Activated CD4-positive, alpha-beta T cell treated with anti-CD3 and anti-CD28 coated beads for 36 hours (primary cell): ENCODE results near the gene AHNAK. TPM values are rescaled to one million over a fixed set of nuclear protein-coding genes. Genes with fewer than 3 reads are reported as not detected.

Experiments used
- ATAC-seq: fragments of 200-7000 bp; cut with Tn5 transposase; one replicate; pipeline ENCODE4 v1.10.0; 2021; ENCODE audit warnings: mild to moderate bottlenecking, moderate library complexity
- CTCF ChIA-PET: fragments of 350-600 bp; sonication (Branson Sonifier 250); formaldehyde crosslinking; loops from one replicate; lab custom pipeline; 2021; ENCODE audit warnings: antibody characterized with exemption; lab: Charles Lee
- POLR2A ChIA-PET: fragments of 350-600 bp; sonication (Branson Sonifier 250); formaldehyde crosslinking; loops from one replicate; lab custom pipeline; 2021; ENCODE audit warnings: antibody characterized with exemption, inconsistent platforms; lab: Charles Lee
- DNase-seq: peaks from one replicate; pipeline ENCODE4 v3.0.0-alpha.2; 2020
- H3K27ac Mint-ChIP-seq: one replicate; pipeline ENCODE4 v1.8.0; 2021; ENCODE audit warnings: mixed read lengths
- H3K27me3 Mint-ChIP-seq: one replicate; pipeline ENCODE4 v1.8.0; 2021; ENCODE audit warnings: mixed read lengths
- H3K36me3 Mint-ChIP-seq: one replicate; pipeline ENCODE4 v1.8.0; 2021; ENCODE audit warnings: low read depth, mixed read lengths
- H3K4me1 Mint-ChIP-seq: one replicate; pipeline ENCODE4 v1.8.0; 2021; ENCODE audit warnings: mixed read lengths
- H3K4me3 Mint-ChIP-seq: one replicate; pipeline ENCODE4 v1.8.0; 2021; ENCODE audit warnings: mild to moderate bottlenecking, moderate library complexity, mixed read lengths
- H3K9me3 Mint-ChIP-seq: one replicate; pipeline ENCODE4 v1.8.0; 2021; ENCODE audit warnings: low read depth, mixed read lengths
- intact Hi-C, 2 experiments: fragments of 100-400 bp; cut with DNase I in 1 of 2; cut with micrococcal nuclease in 1 of 2; formaldehyde crosslinking; loops; one replicate each; pipeline versions ENCODE4 v1.14.2 to v1.15.1; 2022 to 2024; cut with DNase I, micrococcal nuclease
- total RNA-seq, 2 experiments: library from RNA; stranded (reverse); gene quantifications; one replicate each; pipeline ENCODE4 v1.2.3, GENCODE V29; 2021

The AHNAK gene
- total RNA-seq, 2 experiments from 2014 or later = 47.3 to 54.7 TPM

DNA sequence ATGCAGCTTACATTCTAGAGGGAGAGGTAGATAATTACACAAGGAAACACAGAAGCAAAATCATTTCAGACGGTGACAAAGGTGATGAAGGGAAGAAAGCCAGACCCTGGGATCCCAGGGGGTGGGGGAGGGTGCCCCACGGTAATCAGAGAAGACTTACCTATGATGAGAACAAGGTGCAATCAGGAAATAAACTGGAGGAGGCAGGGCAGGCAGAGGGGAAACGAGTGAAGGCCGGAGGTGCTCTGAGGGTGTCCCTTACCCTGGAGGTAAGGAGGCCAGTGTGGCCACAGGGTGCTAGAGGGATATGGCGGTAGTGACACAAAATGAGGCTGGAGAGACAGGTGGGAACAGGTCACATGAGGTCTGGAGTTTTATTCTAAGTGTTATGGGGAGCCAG lies 141.7 kb downstream of the AHNAK start:
- POLR2A ChIA-PET = no interaction called here
- Mint-ChIP-seq H3K9me3 (no peaks in the 10 kb centered on the region), H3K4me1 (peaks cover 19% of the 10 kb centered on the region), H3K27ac (no peak overlapping the region), H3K4me3 (no peak overlapping the region), H3K36me3 (no peaks in the 10 kb centered on the region), H3K27me3 (no peaks in the 10 kb centered on the region)
- intact Hi-C loops = no loop called here
- DNase-seq (no peak), ATAC-seq (no peak)
- CTCF ChIA-PET = interaction anchor here (1.0 to 1.6 kb wide), 3 partner anchors 12 to 67 kb away, joined by 3 to 5 read pairs (median 3); no protein-coding TSS in a partner anchor

DNA sequence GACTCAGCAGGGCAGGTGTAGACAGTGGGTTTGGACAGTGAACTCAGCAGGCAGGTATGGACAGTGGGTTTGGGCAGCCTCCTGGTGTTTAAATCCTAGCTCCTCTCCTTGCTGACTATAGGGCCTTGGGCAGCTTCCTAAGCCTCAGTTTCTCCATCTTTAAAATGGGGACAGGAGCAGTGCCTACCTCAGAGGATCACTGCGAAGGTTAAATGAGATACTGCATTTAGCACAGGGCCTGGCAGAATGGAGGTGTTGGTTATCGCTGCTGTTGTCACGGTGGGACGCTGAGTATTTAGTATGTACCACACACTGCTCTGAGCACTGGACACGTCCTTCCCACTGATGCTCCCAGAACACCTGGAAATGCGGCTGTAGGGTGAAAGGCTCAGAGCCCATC lies 142.2 kb downstream of the AHNAK start:
- CTCF ChIA-PET = interaction anchor here (1.0 to 1.6 kb wide), 3 partner anchors 10 to 66 kb away, joined by 3 to 5 read pairs (median 3); no protein-coding TSS in a partner anchor
- DNase-seq = no peak

GRCh38 chr11:62402960-62403730 lies 143.5 kb downstream of the AHNAK start:
- ChIA-PET POLR2A (interaction anchor here (0.7 kb wide), 1 partner anchor 38 kb away, joined by 5 read pairs; no protein-coding TSS in a partner anchor), CTCF (interaction anchor here (1.2 to 1.6 kb wide), 2 partner anchors 9 to 21 kb away, joined by 3 to 5 read pairs; no protein-coding TSS in a partner anchor)
- Mint-ChIP-seq H3K27ac (peak overlapping the region; percentile 73), H3K4me1 (peaks cover 23% of the 10 kb centered on the region), H3K9me3 (no peaks in the 10 kb centered on the region), H3K4me3 (no peak overlapping the region), H3K36me3 (no peaks in the 10 kb centered on the region), H3K27me3 (no peaks in the 10 kb centered on the region)
- DNase-seq = no peak
- ATAC-seq = no peak
- intact Hi-C loops = no loop called here

More for the DNA sequence above, 142.2 kb downstream of the AHNAK start:
- Mint-ChIP-seq H3K9me3 (no peaks in the 10 kb centered on the region), H3K27ac (no peak overlapping the region), H3K4me3 (no peak overlapping the region), H3K4me1 (peaks cover 21% of the 10 kb centered on the region), H3K27me3 (no peaks in the 10 kb centered on the region), H3K36me3 (no peaks in the 10 kb centered on the region)
- intact Hi-C loops = no loop called here
- ATAC-seq = no peak
- POLR2A ChIA-PET = no interaction called here

DNA sequence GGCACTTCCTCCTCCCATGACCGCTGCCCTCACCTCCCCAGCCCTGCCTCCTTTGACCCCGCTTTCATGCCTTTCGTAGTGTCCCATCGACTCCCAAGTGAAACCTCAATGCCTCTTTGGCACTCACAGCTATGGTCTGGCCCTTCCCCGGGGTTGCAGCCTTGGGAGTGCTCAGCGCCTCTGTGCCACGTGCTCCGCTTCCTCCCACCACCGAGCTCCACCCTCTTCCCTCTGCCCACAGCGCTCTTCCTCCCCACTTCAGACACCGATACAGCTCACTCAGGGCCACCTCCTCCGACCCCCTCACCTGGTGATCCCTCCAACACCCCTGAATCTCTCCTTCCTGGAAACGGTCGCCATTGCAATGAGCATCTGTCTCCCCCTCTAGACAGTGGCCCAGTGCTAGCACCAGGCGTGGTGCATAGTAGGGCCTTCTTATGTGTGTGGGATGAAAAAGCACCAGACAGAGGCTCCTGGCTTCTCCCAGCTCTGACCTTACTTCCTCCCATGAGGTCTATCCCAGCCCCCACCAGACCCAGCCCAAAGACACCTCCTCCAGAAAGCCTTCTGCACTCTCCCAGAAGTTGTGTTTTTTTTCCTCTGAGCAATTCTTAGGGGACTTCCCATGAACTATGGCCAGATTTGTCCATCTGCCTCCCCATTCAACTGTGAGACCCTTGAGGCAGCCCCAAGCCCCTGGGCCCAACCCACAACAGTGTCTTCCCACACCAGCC lies 144.2 kb downstream of the AHNAK start:
- Mint-ChIP-seq H3K9me3 (no peaks in the 10 kb centered on the region), H3K27me3 (no peaks in the 10 kb centered on the region), H3K36me3 (no peaks in the 10 kb centered on the region), H3K27ac (peak overlapping the region; percentile 73), H3K4me1 (peaks cover 23% of the 10 kb centered on the region), H3K4me3 (peak overlapping the region; percentile 62)
- ATAC-seq = peak; percentile 89
- peak; percentile 50 for DNase-seq
- intact Hi-C loops = no loop called here
- ChIA-PET POLR2A (no interaction called here), CTCF (interaction anchor here (0.9 to 1.3 kb wide), 2 partner anchors 10 to 141 kb away, joined by 4 read pairs; no protein-coding TSS in a partner anchor)

GRCh38 chr11:62401811-62402210 lies 144.8 kb downstream of the AHNAK start:
- H3K27ac Mint-ChIP-seq = peak overlapping the region; percentile 73
- peak; percentile 37 for ATAC-seq

GRCh38 chr11:62401356-62401755 lies 145.2 kb downstream of the AHNAK start:
- DNase-seq = no peak
- Mint-ChIP-seq H3K27me3 (no peaks in the 10 kb centered on the region), H3K9me3 (no peaks in the 10 kb centered on the region), H3K36me3 (no peaks in the 10 kb centered on the region), H3K4me1 (peaks cover 23% of the 10 kb centered on the region), H3K4me3 (peak overlapping the region; percentile 62), H3K27ac (peak overlapping the region; percentile 73)
- POLR2A ChIA-PET = no interaction called here
- ATAC-seq = no peak
- CTCF ChIA-PET = interaction anchor here (0.5 to 1.3 kb wide), 5 partner anchors 8 to 1216 kb away, joined by 3 to 5 read pairs (median 4); no protein-coding TSS in a partner anchor
- intact Hi-C loops = no loop called here

More at GRCh38 chr11:62401811-62402210, 144.8 kb downstream of the AHNAK start:
- intact Hi-C loops = no loop called here
- Mint-ChIP-seq H3K27me3 (no peaks in the 10 kb centered on the region), H3K4me1 (peaks cover 23% of the 10 kb centered on the region), H3K36me3 (no peaks in the 10 kb centered on the region), H3K4me3 (peak overlapping the region; percentile 62), H3K9me3 (no peaks in the 10 kb centered on the region)
- ChIA-PET CTCF (interaction anchor here (0.9 to 1.3 kb wide), 2 partner anchors 9 to 142 kb away, joined by 4 read pairs; no protein-coding TSS in a partner anchor), POLR2A (no interaction called here)
- no peak for DNase-seq

GRCh38 chr11:62400760-62401159 lies 145.8 kb downstream of the AHNAK start:
- ATAC-seq (no peak), DNase-seq (no peak)
- Mint-ChIP-seq H3K4me1 (peaks cover 23% of the 10 kb centered on the region), H3K27me3 (no peaks in the 10 kb centered on the region), H3K27ac (no peak overlapping the region), H3K36me3 (no peaks in the 10 kb centered on the region), H3K9me3 (no peaks in the 10 kb centered on the region), H3K4me3 (no peak overlapping the region)
- CTCF ChIA-PET = interaction anchor here (0.5 to 2.3 kb wide), 5 partner anchors 10 to 1216 kb away, joined by 3 to 8 read pairs (median 3); no protein-coding TSS in a partner anchor
- intact Hi-C loops = no loop called here
- POLR2A ChIA-PET = no interaction called here

DNA sequence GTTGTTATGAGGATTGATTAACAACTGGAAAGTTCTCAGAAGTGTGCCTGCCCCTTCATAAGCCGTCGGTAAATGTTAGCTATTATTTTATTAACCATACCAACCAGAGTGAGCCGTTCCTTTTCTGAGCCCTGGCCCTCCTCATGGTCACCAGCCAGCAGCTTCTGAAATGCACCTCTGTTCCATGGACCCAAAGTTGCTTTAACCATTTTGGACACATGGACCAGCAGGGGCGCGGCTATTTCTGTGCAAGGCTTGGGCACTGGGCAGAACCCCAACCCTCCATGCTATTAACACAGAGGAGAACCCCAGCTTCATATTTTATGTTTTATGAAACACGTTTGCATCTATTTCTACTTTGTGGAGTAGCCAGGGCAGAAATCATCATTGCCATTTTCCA lies 146.3 kb downstream of the AHNAK start:
- intact Hi-C loops = no loop called here
- ChIA-PET CTCF (interaction anchor here (0.6 to 2.3 kb wide), 4 partner anchors 9 to 143 kb away, joined by 3 to 8 read pairs (median 3); no protein-coding TSS in a partner anchor), POLR2A (no interaction called here)
- Mint-ChIP-seq H3K27me3 (no peaks in the 10 kb centered on the region), H3K36me3 (no peaks in the 10 kb centered on the region), H3K27ac (no peak overlapping the region), H3K9me3 (no peaks in the 10 kb centered on the region), H3K4me1 (peaks cover 23% of the 10 kb centered on the region), H3K4me3 (no peak overlapping the region)
- DNase-seq = no peak
- ATAC-seq = no peak

GRCh38 chr11:62399878-62400266 lies 146.7 kb downstream of the AHNAK start:
- no peak for ATAC-seq
- no peak overlapping the region for H3K27ac Mint-ChIP-seq
- peaks cover 25% of the 10 kb centered on the region for H3K4me1 Mint-ChIP-seq
- H3K27me3 Mint-ChIP-seq = no peaks in the 10 kb centered on the region
- DNase-seq = no peak
- POLR2A ChIA-PET = no interaction called here
- intact Hi-C loops = loop anchor here (10.0 kb wide), 2 partner anchors 295 to 465 kb away; no protein-coding TSS in a partner anchor
- H3K4me3 Mint-ChIP-seq = no peak overlapping the region
- no peaks in the 10 kb centered on the region for H3K9me3 Mint-ChIP-seq
- H3K36me3 Mint-ChIP-seq = no peaks in the 10 kb centered on the region
- CTCF ChIA-PET = interaction anchor here (0.6 to 2.3 kb wide), 2 partner anchors 18 to 143 kb away, joined by 3 to 8 read pairs; no protein-coding TSS in a partner anchor

GRCh38 chr11:62399172-62399877 lies 147.3 kb downstream of the AHNAK start:
- H3K4me3 Mint-ChIP-seq = no peak overlapping the region
- DNase-seq (no peak), ATAC-seq (no peak)
- H3K9me3 Mint-ChIP-seq = no peaks in the 10 kb centered on the region
- ChIA-PET CTCF (interaction anchor here (0.9 to 2.3 kb wide), 2 partner anchors 21 to 144 kb away, joined by 3 to 8 read pairs; no protein-coding TSS in a partner anchor), POLR2A (no interaction called here)
- no peaks in the 10 kb centered on the region for H3K27me3 Mint-ChIP-seq
- peaks cover 25% of the 10 kb centered on the region for H3K4me1 Mint-ChIP-seq
- no peak overlapping the region for H3K27ac Mint-ChIP-seq
- no peaks in the 10 kb centered on the region for H3K36me3 Mint-ChIP-seq
- intact Hi-C loops = loop anchor here (10.0 kb wide), 2 partner anchors 295 to 465 kb away; no protein-coding TSS in a partner anchor
